HepG2 (cell line): Measurements from ENCODE around the gene DHX29. TPM values are rescaled to one million over a fixed set of nuclear protein-coding genes. Genes with fewer than 3 reads are reported as not detected.

Experiments
- ATAC-seq: fragments of 200-7000 bp; cut with Tn5 transposase; 3 replicates; pipeline ENCODE4 v1.9.1; 2020; ENCODE audit warnings: mild to moderate bottlenecking, moderate library complexity
- BruUV-seq: library from RNA; stranded (reverse); fragments of 400-500 nt; replicated peaks from 2 replicates; lab custom pipeline; 2021; lab: Mats Ljungman, UMichigan
- CTCF ChIA-PET: fragments of 300-600 bp; formaldehyde crosslinking; extraction: SDS; loops from one replicate; lab custom pipeline; 2021; ENCODE audit warnings: low total read pairs, inconsistent platforms, low intra/inter-chr PET ratio; lab: Yijun Ruan, JAX
- POLR2A ChIA-PET: fragments of 350-600 bp; sonication (Branson Sonifier 250); formaldehyde crosslinking; loops from one replicate; lab custom pipeline; 2020; ENCODE audit warnings: antibody characterized with exemption, inconsistent platforms; lab: Yijun Ruan, JAX
- DNase-seq: peaks from one replicate; pipeline ENCODE4 v3.0.0-alpha.2; 2015; ENCODE audit warnings: low spot score
- FAIRE-seq: peaks from 3 replicates; lab custom pipeline; 2011; peaks lifted over from hg19 to GRCh38; lab: Jason Lieb, UNC
- H2AFZ ChIP-seq: one replicate; pipeline ENCODE4 v1.6.1; 2011; ENCODE audit warnings: low read length, inconsistent platforms
- H3K27ac ChIP-seq: fragments of 300-600 bp; 3 replicates; pipeline ENCODE4 v1.8.0; 2011; ENCODE audit warnings: mixed run types, mild to moderate bottlenecking, mixed read lengths, low read length, inconsistent platforms; ENCODE audit not compliant: insufficient read depth; ENCODE audit errors: extremely low read length
- H3K27me3 ChIP-seq, 2 experiments: fragments of 200-600 bp in 1 of 2; 2 replicates in 1 of 2; 3 replicates in 1 of 2; pipeline versions ENCODE4 v1.6.0 to v1.8.0; 2011; ENCODE audit warnings: low read length in 2 of 2, mild to moderate bottlenecking in 2 of 2, moderate library complexity in 2 of 2, inconsistent platforms in 1 of 2; ENCODE audit not compliant: insufficient read depth in 2 of 2, control insufficient read depth in 1 of 2
- H3K36me3 ChIP-seq, 2 experiments: fragments of 200-600 bp in 1 of 2; replicated peaks in 1 of 2; 2 replicates in 1 of 2; 3 replicates in 1 of 2; pipeline versions ENCODE4 v1.5.1 to v1.8.0; 2011; ENCODE audit warnings: low read length in 2 of 2, inconsistent platforms in 1 of 2; ENCODE audit not compliant: insufficient read depth in 2 of 2, control insufficient read depth in 1 of 2
- H3K4me1 ChIP-seq: 2 replicates; pipeline ENCODE4 v1.5.1; 2012; ENCODE audit warnings: low read length, inconsistent platforms; ENCODE audit not compliant: insufficient read depth
- H3K4me2 ChIP-seq: 2 replicates; pipeline ENCODE4 v1.6.0; 2011; ENCODE audit warnings: low read depth, low read length, inconsistent platforms
- H3K4me3 ChIP-seq, 3 experiments: fragments of 200-600 bp in 1 of 3; sonication (generic), shearing (Covaris generic) in 1 of 3; replicated peaks in 1 of 3; 2 replicates each; pipeline ENCODE4 v1.5.1; 2011 to 2016; ENCODE audit warnings: low read length in 3 of 3, inconsistent platforms in 2 of 3, low read depth in 2 of 3, mild to moderate bottlenecking in 2 of 3, control low read depth in 1 of 3, mixed read lengths in 1 of 3; ENCODE audit not compliant: insufficient read depth in 1 of 3
- H3K79me2 ChIP-seq: one replicate; pipeline ENCODE4 v1.6.1; 2011; ENCODE audit warnings: low read length, inconsistent platforms; ENCODE audit not compliant: insufficient read depth
- H3K9ac ChIP-seq: 2 replicates; pipeline ENCODE4 v1.6.0; 2011; ENCODE audit warnings: mild to moderate bottlenecking, low read depth, low read length, inconsistent platforms; ENCODE audit not compliant: insufficient read depth
- H3K9me3 ChIP-seq: 2 replicates; pipeline ENCODE4 v1.5.1; 2012; ENCODE audit warnings: mild to moderate bottlenecking, low read length
- H4K20me1 ChIP-seq: 2 replicates; pipeline ENCODE4 v1.6.0; 2011; ENCODE audit warnings: inconsistent platforms, mild to moderate bottlenecking, low read length, moderate library complexity; ENCODE audit not compliant: insufficient read depth
- CBX2 ChIP-seq, 2 experiments: fragments of 200-600 bp in 1 of 2; sonication (generic); formaldehyde crosslinking in 1 of 2; IDR thresholded peaks; 2 replicates each; pipeline versions ENCODE4 v1.7.0 to v1.8.1; 2018 to 2022; ENCODE audit warnings: low read depth in 2 of 2, low read length in 1 of 2, mild to moderate bottlenecking in 1 of 2, missing genetic modification reagents in 1 of 2
- EZH2 ChIP-seq: conservative IDR thresholded peaks from 2 replicates; pipeline ENCODE4 v1.6.1; 2012; ENCODE audit warnings: mild to moderate bottlenecking, low read depth, low read length, moderate library complexity
- GABPA ChIP-seq, 2 experiments: IDR thresholded peaks; 2 replicates each; pipeline ENCODE4 v1.6.1; 2011 to 2016; ENCODE audit warnings: low read depth in 2 of 2, low read length in 1 of 2, missing biosample characterization in 1 of 2, missing genetic modification characterization in 1 of 2
- KDM5B ChIP-seq: sonication (generic); formaldehyde crosslinking; IDR thresholded peaks from 2 replicates; pipeline ENCODE4 v1.4.0; 2020; ENCODE audit warnings: missing genetic modification reagents, mild to moderate bottlenecking, borderline replicate concordance
- MIER2 ChIP-seq: IDR thresholded peaks from 2 replicates; pipeline ENCODE4 v1.6.1; 2016; ENCODE audit warnings: missing biosample characterization, missing genetic modification reagents
- RNF2 ChIP-seq: fragments of 450-650 bp; conservative IDR thresholded peaks from 2 replicates; pipeline ENCODE4 v1.6.1; 2016; ENCODE audit warnings: low read depth
- TCF12 ChIP-seq, 2 experiments: fragments of 450-650 bp in 1 of 2; sonication (generic) in 1 of 2; formaldehyde crosslinking in 1 of 2; IDR thresholded peaks; 2 replicates each; pipeline versions ENCODE4 v1.6.1 to v1.8.0; 2017 to 2022; ENCODE audit warnings: antibody characterized with exemption in 1 of 2, mild to moderate bottlenecking in 1 of 2, missing genetic modification reagents in 1 of 2, moderate library complexity in 1 of 2
- ZNF607 ChIP-seq: sonication (generic); formaldehyde crosslinking; IDR thresholded peaks from 2 replicates; pipeline ENCODE4 v1.5.1; 2020; ENCODE audit warnings: missing genetic modification reagents, mild to moderate bottlenecking, borderline replicate concordance
- ZNF672 ChIP-seq: sonication (generic); formaldehyde crosslinking; IDR thresholded peaks from 2 replicates; pipeline ENCODE4 v1.8.1; 2022; ENCODE audit warnings: missing genetic modification reagents
- ZNF704 ChIP-seq: sonication (generic); formaldehyde crosslinking; IDR thresholded peaks from 2 replicates; pipeline ENCODE4 v1.8.1; 2023; ENCODE audit warnings: mild to moderate bottlenecking, inconsistent platforms, moderate library complexity, missing genetic modification reagents, borderline replicate concordance
- WGBS: methylation state at CpG from one replicate; pipeline ENCODE4 v1.1.6; 2017; ENCODE audit warnings: low lambda C conversion rate; 5-methylcytosine and 5-hydroxymethylcytosine counted together
- in situ Hi-C: cut with HindIII; loops from 2 replicates; pipeline ENCODE4 v1.10.0; 2017; ENCODE audit warnings: low pct_unique_long_range_greater_than_20kb; ENCODE audit not compliant: extremely low pct_ligation_motif_present
- intact Hi-C: fragments of 100-400 bp; cut with micrococcal nuclease; formaldehyde crosslinking; loops from one replicate; pipeline ENCODE4 v1.10.0; 2022; ENCODE audit not compliant: unreplicated experiment
- polyA plus RNA-seq, 8 experiments: library from polyadenylated mRNA; depleted of rRNA in 3 of 8; stranded (reverse) in 7 of 8; unstranded in 1 of 8; fragments of >200 nt; fragmentation: Illumina TruSeq in 4 of 8; extraction: Trizol in 4 of 8; gene quantifications; 2 replicates each; pipeline versions ENCODE4 v1.2.1 to v1.2.3, GENCODE V29; 2011 to 2016; ENCODE audit warnings: low read depth in 4 of 8, missing spikeins in 1 of 8, mixed read lengths in 1 of 8; ENCODE audit not compliant: insufficient read depth in 1 of 8
- total RNA-seq, 5 experiments: library from RNA; depleted of rRNA; stranded (reverse); fragments of >200 nt; fragmentation: Illumina TruSeq; extraction: Trizol; gene quantifications; 2 replicates each; pipeline ENCODE4 v1.2.3, GENCODE V29; 2016; ENCODE audit warnings: low read depth in 1 of 5

Gene DHX29
- total and polyA plus RNA-seq, 2 of the 13 experiments (the other 11 are each of a cell fraction or from before 2014, with no cell fraction given), result 1.9 to 22.0 TPM

GRCh38 chr5:55234121-55234700 is 73.3 kb downstream of the DHX29 start:
- Histone ChIP-seq H3K27ac (no peak overlapping the region), H3K9me3 (no peaks in the 10 kb centered on the region), H3K79me2 (no peaks in the 10 kb centered on the region), H3K27me3 (peaks cover 7 to 56% of the 10 kb centered on the region in 2 experiments; a peak in 4 of 5 replicates), H3K4me3 (peak overlapping the region; percentile 48 to 73 (median 68)), H2AFZ (peak overlapping the region; percentile 65), H4K20me1 (0 out of 2 replicates have a peak, but pooled peaks cover 4% of the 10 kb centered on the region)
- no peak for DNase-seq
- intact Hi-C loops, result no loop called here
- 0 out of 2 replicates have a peak, but pooled peaks have one; percentile 24 for TF ChIP-seq ZNF607 (CRISPR knock-in tag)
- TF ChIP-seq ZNF704 (CRISPR knock-in tag), result 0 out of 2 replicates have a peak, but pooled peaks have one; percentile 20
- no peak for TF ChIP-seq GABPA (IDR thresholded peaks at IDR 0.05; ENCODE audit: low read depth, low read length)
- TF ChIP-seq GABPA (CRISPR knock-in tag; IDR thresholded peaks at IDR 0.05; ENCODE audit: low read depth), result no peak
- TF ChIP-seq ZNF672 (CRISPR knock-in tag), result no peak
- TF ChIP-seq EZH2, result peak; percentile 90
- 0 out of 2 replicates have a peak, but pooled peaks have one; percentile 6 for TF ChIP-seq KDM5B
- TF ChIP-seq TCF12 (IDR thresholded peaks at IDR 0.05), result no peak
- no peak for TF ChIP-seq TCF12 (CRISPR knock-in tag; IDR thresholded peaks at IDR 0.05)
- TF ChIP-seq RNF2, result peak; percentile 66
- no peak for TF ChIP-seq MIER2
- TF ChIP-seq CBX2 (IDR thresholded peaks at IDR 0.05; ENCODE audit: low read depth, low read length), result peak; percentile 52; the same call in 1 of the 2 replicates
- TF ChIP-seq CBX2 (CRISPR knock-in tag; IDR thresholded peaks at IDR 0.05; ENCODE audit: low read depth), result 0 out of 2 replicates have a peak, but pooled peaks have one; percentile 25
- TF ChIP-seq, all 625 proteins: peak for 6
- CTCF ChIA-PET, result no interaction called here
- 2% methylated on average over 19 of the region's 31 CpGs for WGBS
- peaks cover 37% of the 10 kb centered on the region for H3K4me1 ChIP-seq
- ATAC-seq (peak; percentile 31), FAIRE-seq (no peak)
- peak overlapping the region; percentile 98 for H3K4me2 ChIP-seq
- H3K9ac ChIP-seq, result no peak overlapping the region
- H3K36me3 ChIP-seq, result no peaks in the 10 kb centered on the region
- in situ Hi-C loops, result no loop called here
- POLR2A ChIA-PET, result no interaction called here
- no TSS peak for BruUV-seq
